ENCODE measurements around the gene GSTK1. TPM values are rescaled to one million over a fixed set of nuclear protein-coding genes. Genes with fewer than 3 reads are reported as not detected.
A peak's percentile ranks its signal among the peaks of the same experiment; 100 is the strongest.

Gene GSTK1
- total and polyA plus RNA-seq, 9 of the 15 experiments (the other 6 are each of a cell fraction or from before 2014, with no cell fraction given) = 155 to 441 (median 233) TPM

DNA sequence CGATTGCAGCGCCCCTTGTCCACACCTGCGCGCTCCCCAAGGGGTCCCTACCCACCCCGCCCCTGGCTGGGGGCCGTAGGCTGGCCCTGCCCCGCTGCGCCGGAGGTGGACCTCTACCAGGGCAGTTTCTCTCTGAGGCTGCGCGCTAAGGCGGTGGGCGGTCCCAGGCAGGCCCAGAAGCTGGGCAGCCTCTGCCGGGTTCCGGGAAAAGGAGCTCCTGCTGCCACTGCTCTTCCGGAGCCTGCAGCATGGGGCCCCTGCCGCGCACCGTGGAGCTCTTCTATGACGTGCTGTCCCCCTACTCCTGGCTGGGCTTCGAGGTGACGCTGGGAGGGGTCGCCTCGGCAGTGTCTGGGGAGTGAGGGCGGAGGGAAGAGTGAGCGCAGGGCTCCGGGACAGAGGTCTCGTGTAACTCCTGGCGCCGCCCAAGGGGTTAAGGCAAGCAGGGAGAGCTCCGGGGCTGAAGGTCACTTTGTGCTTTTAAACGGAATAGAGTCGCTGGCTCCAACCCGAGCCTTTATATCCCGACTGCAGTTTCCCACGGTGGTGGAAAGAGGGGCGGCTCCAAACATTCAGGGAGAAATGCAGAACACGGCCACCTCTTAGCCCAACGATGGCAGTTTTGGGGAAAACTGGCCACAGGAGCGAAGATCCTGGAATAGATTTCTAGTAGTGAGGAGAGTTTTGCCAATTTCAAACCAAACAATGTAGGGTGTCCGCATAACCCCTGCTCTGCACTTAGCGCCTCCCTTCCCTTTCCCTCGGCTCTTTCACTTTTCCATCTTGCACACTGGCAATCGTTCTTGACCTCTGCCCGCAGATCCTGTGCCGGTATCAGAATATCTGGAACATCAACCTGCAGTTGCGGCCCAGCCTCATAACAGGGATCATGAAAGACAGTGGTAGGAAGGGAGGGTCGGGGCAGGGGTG is at the start of gene GSTK1 (continued):
- TF ChIP-seq RAD51 (IDR thresholded peaks at IDR 0.05; ENCODE audit: borderline replicate concordance, low read depth) = no peak
- no peak for TF ChIP-seq TFAM (CRISPR knock-in tag; conservative IDR thresholded peaks at IDR 0.05)
- TF ChIP-seq ETV5 (CRISPR knock-in tag; IDR thresholded peaks at IDR 0.05; ENCODE audit: low read depth) = peak; percentile 84
- no peak for TF ChIP-seq NR2C2 (CRISPR knock-in tag; IDR thresholded peaks at IDR 0.05)
- peak; percentile 76 for TF ChIP-seq NR2C2 (tag; IDR thresholded peaks at IDR 0.05)
- TF ChIP-seq KLF6 (CRISPR knock-in tag; IDR thresholded peaks at IDR 0.05; ENCODE audit: borderline replicate concordance) = no peak
- no peak for TF ChIP-seq ZBTB1 (CRISPR knock-in tag; IDR thresholded peaks at IDR 0.05; ENCODE audit: borderline replicate concordance, low read depth)
- TF ChIP-seq POLR2AphosphoS2 (IDR thresholded peaks at IDR 0.05; ENCODE audit: low read length) = peak; percentile 51; the same call in 1 of the 2 replicates
- TF ChIP-seq CHD1 (IDR thresholded peaks at IDR 0.05; ENCODE audit: low read length) = peak; percentile 90
- TF ChIP-seq SOX6 (IDR thresholded peaks at IDR 0.05) = peak; percentile 44; the same call in 1 of the 2 replicates
- TF ChIP-seq ZFX (CRISPR knock-in tag; IDR thresholded peaks at IDR 0.05) = peak; percentile 94
- TF ChIP-seq RFX7 (CRISPR knock-in tag; IDR thresholded peaks at IDR 0.05) = 0 out of 2 replicates have a peak, but pooled peaks have one; percentile 61
- TF ChIP-seq CTCFL (IDR thresholded peaks at IDR 0.05; ENCODE audit: borderline replicate concordance, insufficient read depth, low read depth, low read length, poor library complexity, severe bottlenecking) = no peak
- peak; percentile 25 for TF ChIP-seq HNRNPLL (IDR thresholded peaks at IDR 0.05; ENCODE audit: low read depth, low read length, poor library complexity, severe bottlenecking)
- TF ChIP-seq ZNF583 (CRISPR knock-in tag; IDR thresholded peaks at IDR 0.05) = no peak
- 0 out of 2 replicates have a peak, but pooled peaks have one; percentile 4 for TF ChIP-seq TEAD4 (IDR thresholded peaks at IDR 0.05; ENCODE audit: low read length)
- TF ChIP-seq TEAD4 (CRISPR knock-in tag; IDR thresholded peaks at IDR 0.05; ENCODE audit: borderline replicate concordance) = 0 out of 2 replicates have a peak, but pooled peaks have one; percentile 49
- TF ChIP-seq MEF2D (tag; conservative IDR thresholded peaks at IDR 0.05; ENCODE audit: low read depth) = no peak
- TF ChIP-seq, protein P1, sequence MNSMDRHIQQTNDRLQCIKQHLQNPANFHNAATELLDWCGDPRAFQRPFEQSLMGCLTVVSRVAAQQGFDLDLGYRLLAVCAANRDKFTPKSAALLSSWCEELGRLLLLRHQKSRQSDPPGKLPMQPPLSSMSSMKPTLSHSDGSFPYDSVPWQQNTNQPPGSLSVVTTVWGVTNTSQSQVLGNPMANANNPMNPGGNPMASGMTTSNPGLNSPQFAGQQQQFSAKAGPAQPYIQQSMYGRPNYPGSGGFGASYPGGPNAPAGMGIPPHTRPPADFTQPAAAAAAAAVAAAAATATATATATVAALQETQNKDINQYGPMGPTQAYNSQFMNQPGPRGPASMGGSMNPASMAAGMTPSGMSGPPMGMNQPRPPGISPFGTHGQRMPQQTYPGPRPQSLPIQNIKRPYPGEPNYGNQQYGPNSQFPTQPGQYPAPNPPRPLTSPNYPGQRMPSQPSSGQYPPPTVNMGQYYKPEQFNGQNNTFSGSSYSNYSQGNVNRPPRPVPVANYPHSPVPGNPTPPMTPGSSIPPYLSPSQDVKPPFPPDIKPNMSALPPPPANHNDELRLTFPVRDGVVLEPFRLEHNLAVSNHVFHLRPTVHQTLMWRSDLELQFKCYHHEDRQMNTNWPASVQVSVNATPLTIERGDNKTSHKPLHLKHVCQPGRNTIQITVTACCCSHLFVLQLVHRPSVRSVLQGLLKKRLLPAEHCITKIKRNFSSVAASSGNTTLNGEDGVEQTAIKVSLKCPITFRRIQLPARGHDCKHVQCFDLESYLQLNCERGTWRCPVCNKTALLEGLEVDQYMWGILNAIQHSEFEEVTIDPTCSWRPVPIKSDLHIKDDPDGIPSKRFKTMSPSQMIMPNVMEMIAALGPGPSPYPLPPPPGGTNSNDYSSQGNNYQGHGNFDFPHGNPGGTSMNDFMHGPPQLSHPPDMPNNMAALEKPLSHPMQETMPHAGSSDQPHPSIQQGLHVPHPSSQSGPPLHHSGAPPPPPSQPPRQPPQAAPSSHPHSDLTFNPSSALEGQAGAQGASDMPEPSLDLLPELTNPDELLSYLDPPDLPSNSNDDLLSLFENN (IDR thresholded peaks at IDR 0.05; ENCODE audit: low read depth in 2 of 2, low read length in 2 of 2) = 0 out of 4 replicates have a peak, but pooled peaks of 1 of the 2 experiments have one; percentile 33
- peak; percentile 97 for TF ChIP-seq POLR2B (IDR thresholded peaks at IDR 0.05; ENCODE audit: low read depth, partially characterized antibody)
- TF ChIP-seq ZNF143 (CRISPR knock-in tag; IDR thresholded peaks at IDR 0.05) = no peak

All from K562 (cell line).